Measurements from ENCODE around the gene CSK.

The CSK gene

GRCh38 chr15:74752011-74752410 is 29.9 kb upstream of the CSK start:
- Histone ChIP-seq H3K4me1 (ENCODE audit: control insufficient read depth in 5 of 5, insufficient read depth in 5 of 5, low read length in 5 of 5) (no peaks in the 10 kb centered on the region), H3K27me3 (ENCODE audit: control insufficient read depth in 5 of 5, insufficient read depth in 4 of 5, low read length in 5 of 5) (peaks cover 0 to 9% (median 0%) of the 10 kb centered on the region in 5 donors), H3K9me3 (ENCODE audit: control insufficient read depth in 5 of 5, low read length in 5 of 5) (no peaks in the 10 kb centered on the region), H3K4me3 (ENCODE audit: low read depth in 1 of 5, low read length in 5 of 5) (no peak overlapping the region), H3K27ac (ENCODE audit: low read depth, low read length) (no peak overlapping the region), H3K9ac (ENCODE audit: low read length in 5 of 5) (no peak overlapping the region), H3K36me3 (ENCODE audit: control insufficient read depth in 5 of 5, insufficient read depth in 5 of 5, low read length in 5 of 5) (no peaks in the 10 kb centered on the region)

GRCh38 chr15:74752531-74752930 is 29.3 kb upstream of the CSK start:
- no peaks in the 10 kb centered on the region for H3K9me3 ChIP-seq (ENCODE audit: control insufficient read depth in 5 of 5, low read length in 5 of 5)
- peaks cover 0 to 9% (median 0%) of the 10 kb centered on the region in 5 donors for H3K27me3 ChIP-seq (ENCODE audit: control insufficient read depth in 5 of 5, insufficient read depth in 4 of 5, low read length in 5 of 5)
- H3K36me3 ChIP-seq (ENCODE audit: control insufficient read depth in 5 of 5, insufficient read depth in 5 of 5, low read length in 5 of 5): no peaks in the 10 kb centered on the region
- no peak overlapping the region for H3K4me3 ChIP-seq (ENCODE audit: low read depth in 1 of 5, low read length in 5 of 5)
- no peaks in the 10 kb centered on the region for H3K4me1 ChIP-seq (ENCODE audit: control insufficient read depth in 5 of 5, insufficient read depth in 5 of 5, low read length in 5 of 5)
- H3K9ac ChIP-seq (ENCODE audit: low read length in 5 of 5): no peak overlapping the region
- no peak overlapping the region for H3K27ac ChIP-seq (ENCODE audit: low read depth, low read length)

- H3K27ac ChIP-seq (ENCODE audit: low read depth, low read length): no peak overlapping the region
These were observed 27.2 kb upstream of the CSK start for GRCh38 chr15:74754593-74755215.

GRCh38 chr15:74758736-74759135 is 23.1 kb upstream of the CSK start:
- H3K4me1 ChIP-seq (ENCODE audit: control insufficient read depth in 5 of 5, insufficient read depth in 5 of 5, low read length in 5 of 5): peaks cover 0 to 18% (median 4%) of the 10 kb centered on the region in 5 donors
- H3K9ac ChIP-seq (ENCODE audit: low read length in 5 of 5): no peak overlapping the region
- no peak overlapping the region for H3K4me3 ChIP-seq (ENCODE audit: low read depth in 1 of 5, low read length in 5 of 5)
- H3K27ac ChIP-seq (ENCODE audit: low read depth, low read length): no peak overlapping the region
- no peaks in the 10 kb centered on the region for H3K9me3 ChIP-seq (ENCODE audit: control insufficient read depth in 5 of 5, low read length in 5 of 5)
- peaks cover 4 to 10% (median 8%) of the 10 kb centered on the region in 5 donors for H3K27me3 ChIP-seq (ENCODE audit: control insufficient read depth in 5 of 5, insufficient read depth in 4 of 5, low read length in 5 of 5)
- no peaks in the 10 kb centered on the region for H3K36me3 ChIP-seq (ENCODE audit: control insufficient read depth in 5 of 5, insufficient read depth in 5 of 5, low read length in 5 of 5)

More at GRCh38 chr15:74754593-74755215, 27.2 kb upstream of the CSK start:
- Histone ChIP-seq H3K4me1 (ENCODE audit: control insufficient read depth in 5 of 5, insufficient read depth in 5 of 5, low read length in 5 of 5) (no peaks in the 10 kb centered on the region), H3K4me3 (ENCODE audit: low read depth in 1 of 5, low read length in 5 of 5) (no peak overlapping the region), H3K36me3 (ENCODE audit: control insufficient read depth in 5 of 5, insufficient read depth in 5 of 5, low read length in 5 of 5) (no peaks in the 10 kb centered on the region), H3K9ac (ENCODE audit: low read length in 5 of 5) (no peak overlapping the region), H3K9me3 (ENCODE audit: control insufficient read depth in 5 of 5, low read length in 5 of 5) (no peaks in the 10 kb centered on the region), H3K27me3 (ENCODE audit: control insufficient read depth in 5 of 5, insufficient read depth in 4 of 5, low read length in 5 of 5) (peaks cover 0 to 9% (median 0%) of the 10 kb centered on the region in 5 donors)

GRCh38 chr15:74762791-74763150 is 19.1 kb upstream of the CSK start:
- Histone ChIP-seq H3K4me1 (ENCODE audit: control insufficient read depth in 5 of 5, insufficient read depth in 5 of 5, low read length in 5 of 5) (peaks cover 0 to 18% (median 4%) of the 10 kb centered on the region in 5 donors), H3K27me3 (ENCODE audit: control insufficient read depth in 5 of 5, insufficient read depth in 4 of 5, low read length in 5 of 5) (peaks cover 4 to 15% (median 8%) of the 10 kb centered on the region in 5 donors), H3K9me3 (ENCODE audit: control insufficient read depth in 5 of 5, low read length in 5 of 5) (no peaks in the 10 kb centered on the region), H3K36me3 (ENCODE audit: control insufficient read depth in 5 of 5, insufficient read depth in 5 of 5, low read length in 5 of 5) (no peaks in the 10 kb centered on the region), H3K27ac (ENCODE audit: low read depth, low read length) (no peak overlapping the region), H3K4me3 (ENCODE audit: low read depth in 1 of 5, low read length in 5 of 5) (no peak overlapping the region), H3K9ac (ENCODE audit: low read length in 5 of 5) (no peak overlapping the region)

- no peak overlapping the region for H3K4me3 ChIP-seq (ENCODE audit: low read depth in 1 of 5, low read length in 5 of 5)
- no peak overlapping the region for H3K27ac ChIP-seq (ENCODE audit: low read depth, low read length)
- H3K9me3 ChIP-seq (ENCODE audit: control insufficient read depth in 5 of 5, low read length in 5 of 5): no peaks in the 10 kb centered on the region
- no peaks in the 10 kb centered on the region for H3K36me3 ChIP-seq (ENCODE audit: control insufficient read depth in 5 of 5, insufficient read depth in 5 of 5, low read length in 5 of 5)
- H3K4me1 ChIP-seq (ENCODE audit: control insufficient read depth in 5 of 5, insufficient read depth in 5 of 5, low read length in 5 of 5): peaks cover 0 to 18% (median 4%) of the 10 kb centered on the region in 5 donors
- no peak overlapping the region for H3K9ac ChIP-seq (ENCODE audit: low read length in 5 of 5)
- peaks cover 4 to 20% (median 13%) of the 10 kb centered on the region in 5 donors for H3K27me3 ChIP-seq (ENCODE audit: control insufficient read depth in 5 of 5, insufficient read depth in 4 of 5, low read length in 5 of 5)
These were observed 18.5 kb upstream of the CSK start for GRCh38 chr15:74763416-74763815.

GRCh38 chr15:74767167-74768098 is 14.4 kb upstream of the CSK start:
- no peaks in the 10 kb centered on the region for H3K9me3 ChIP-seq (ENCODE audit: control insufficient read depth in 5 of 5, low read length in 5 of 5)
- H3K4me1 ChIP-seq (ENCODE audit: control insufficient read depth in 5 of 5, insufficient read depth in 5 of 5, low read length in 5 of 5): peaks cover 0 to 16% (median 8%) of the 10 kb centered on the region in 5 donors
- no peak overlapping the region for H3K27ac ChIP-seq (ENCODE audit: low read depth, low read length)

GRCh38 chr15:74768099-74768770 is 13.6 kb upstream of the CSK start:
- H3K9me3 ChIP-seq (ENCODE audit: control insufficient read depth in 5 of 5, low read length in 5 of 5): no peaks in the 10 kb centered on the region
- H3K4me1 ChIP-seq (ENCODE audit: control insufficient read depth in 5 of 5, insufficient read depth in 5 of 5, low read length in 5 of 5): peaks cover 0 to 12% (median 7%) of the 10 kb centered on the region in 5 donors
- no peaks in the 10 kb centered on the region for H3K36me3 ChIP-seq (ENCODE audit: control insufficient read depth in 5 of 5, insufficient read depth in 5 of 5, low read length in 5 of 5)
- no peak overlapping the region for H3K9ac ChIP-seq (ENCODE audit: low read length in 5 of 5)
- no peak overlapping the region for H3K4me3 ChIP-seq (ENCODE audit: low read depth in 1 of 5, low read length in 5 of 5)
- H3K27me3 ChIP-seq (ENCODE audit: control insufficient read depth in 5 of 5, insufficient read depth in 4 of 5, low read length in 5 of 5): peaks cover 4 to 20% (median 8%) of the 10 kb centered on the region in 5 donors
- no peak overlapping the region for H3K27ac ChIP-seq (ENCODE audit: low read depth, low read length)

More at GRCh38 chr15:74767167-74768098, 14.4 kb upstream of the CSK start:
- no peaks in the 10 kb centered on the region for H3K36me3 ChIP-seq (ENCODE audit: control insufficient read depth in 5 of 5, insufficient read depth in 5 of 5, low read length in 5 of 5)
- no peak overlapping the region for H3K4me3 ChIP-seq (ENCODE audit: low read depth in 1 of 5, low read length in 5 of 5)
- peaks cover 4 to 22% (median 9%) of the 10 kb centered on the region in 5 donors for H3K27me3 ChIP-seq (ENCODE audit: control insufficient read depth in 5 of 5, insufficient read depth in 4 of 5, low read length in 5 of 5)
- no peak overlapping the region for H3K9ac ChIP-seq (ENCODE audit: low read length in 5 of 5)

GRCh38 chr15:74768771-74769342 is 13.0 kb upstream of the CSK start:
- no peaks in the 10 kb centered on the region for H3K9me3 ChIP-seq (ENCODE audit: control insufficient read depth in 5 of 5, low read length in 5 of 5)
- H3K4me1 ChIP-seq (ENCODE audit: control insufficient read depth in 5 of 5, insufficient read depth in 5 of 5, low read length in 5 of 5): peaks cover 0 to 12% (median 5%) of the 10 kb centered on the region in 5 donors
- H3K4me3 ChIP-seq (ENCODE audit: low read depth in 1 of 5, low read length in 5 of 5): no peak overlapping the region
- peaks cover 0 to 18% (median 4%) of the 10 kb centered on the region in 5 donors for H3K27me3 ChIP-seq (ENCODE audit: control insufficient read depth in 5 of 5, insufficient read depth in 4 of 5, low read length in 5 of 5)
- H3K36me3 ChIP-seq (ENCODE audit: control insufficient read depth in 5 of 5, insufficient read depth in 5 of 5, low read length in 5 of 5): no peaks in the 10 kb centered on the region
- H3K27ac ChIP-seq (ENCODE audit: low read depth, low read length): no peak overlapping the region
- H3K9ac ChIP-seq (ENCODE audit: low read length in 5 of 5): no peak overlapping the region
